Measurements from ENCODE around the gene RAB30.

- TF ChIP-seq CTCF (IDR thresholded peaks at IDR 0.05; ENCODE audit: poor library complexity, severe bottlenecking) (no peak), EZH2 (IDR thresholded peaks at IDR 0.05; ENCODE audit: borderline replicate concordance, insufficient read depth, low read length, poor library complexity, severe bottlenecking) (no peak), POLR2AphosphoS5 (IDR thresholded peaks at IDR 0.05) (no peak), TAF1 (IDR thresholded peaks at IDR 0.05; ENCODE audit: low read depth) (no peak), MXI1 (conservative IDR thresholded peaks at IDR 0.05; ENCODE audit: poor library complexity, severe bottlenecking) (no peak), EP300 (conservative IDR thresholded peaks at IDR 0.05; ENCODE audit: poor library complexity, severe bottlenecking) (no peak), RAD21 (conservative IDR thresholded peaks at IDR 0.05) (no peak)
Observed at GRCh38 chr11:83007477-83007876, 64.2 kb downstream of the RAB30 start.
